Progenitor cell of endocrine pancreas (in vitro differentiated cells): ENCODE results near the gene APOC4. TPM values are rescaled to one million over a fixed set of nuclear protein-coding genes. Genes with fewer than 3 reads are reported as not detected.
A peak's percentile ranks its signal among the peaks of the same experiment; 100 is the strongest.

Source experiments
- DNase-seq: peaks from one replicate; pipeline ENCODE4 v3.0.0; 2021; ENCODE audit warnings: low spot score; ENCODE audit not compliant: unreplicated experiment
- H3K27ac Mint-ChIP-seq: 2 replicates; pipeline ENCODE4 v1.8.0; 2021; ENCODE audit warnings: mild to moderate bottlenecking, moderate library complexity, mixed read lengths
- H3K27me3 Mint-ChIP-seq: 2 replicates; pipeline ENCODE4 v1.8.0; 2021; ENCODE audit warnings: mixed read lengths
- H3K36me3 Mint-ChIP-seq: 2 replicates; pipeline ENCODE4 v1.8.0; 2022; ENCODE audit warnings: mixed read lengths; ENCODE audit not compliant: insufficient read depth
- H3K4me1 Mint-ChIP-seq: 2 replicates; pipeline ENCODE4 v1.8.0; 2021; ENCODE audit warnings: low read depth, mixed read lengths
- H3K4me3 Mint-ChIP-seq: 2 replicates; pipeline ENCODE4 v1.8.0; 2021; ENCODE audit warnings: low read depth, mild to moderate bottlenecking, moderate library complexity, mixed read lengths
- H3K9me3 Mint-ChIP-seq: 2 replicates; pipeline ENCODE4 v1.8.0; 2021; ENCODE audit warnings: low read depth, mixed read lengths
- CTCF ChIP-seq: fragments of 200-600 bp; sonication (generic); IDR thresholded peaks from one replicate; pipeline ENCODE4 v1.5.0; 2021; ENCODE audit warnings: antibody characterized with exemption, mild to moderate bottlenecking; ENCODE audit not compliant: unreplicated experiment
- total RNA-seq: library from RNA; stranded (reverse); gene quantifications from 2 replicates; pipeline ENCODE4 v1.2.1, GENCODE V29; 2021

The APOC4 gene
- total RNA-seq, 1 donor from 2014 or later, result not detected

DNA sequence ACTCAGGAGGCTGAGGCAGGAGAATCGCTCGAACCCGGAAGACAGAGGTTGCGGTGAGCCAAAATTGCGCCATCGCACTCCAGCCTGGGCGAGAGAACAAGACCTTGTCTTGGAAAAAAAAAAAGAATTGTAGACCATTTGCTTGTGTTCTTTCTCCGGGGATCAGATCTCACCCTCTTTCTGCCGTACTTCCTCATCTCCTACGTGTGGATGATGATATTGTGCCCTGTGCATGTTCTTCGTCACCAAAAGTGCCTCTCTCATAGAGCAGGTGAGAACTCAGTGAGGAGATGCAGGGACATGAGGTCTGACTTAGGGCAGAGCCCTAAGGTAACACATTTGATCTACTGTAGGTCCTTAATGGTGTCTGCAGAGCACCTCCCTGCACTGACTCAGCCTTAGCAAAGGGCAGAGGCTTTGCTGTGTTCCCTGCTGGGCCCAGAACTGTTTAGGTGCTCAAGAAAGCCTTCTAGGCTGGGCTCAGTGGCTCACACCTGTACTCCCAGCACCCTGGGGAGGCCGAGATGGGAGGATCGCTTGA lies 5.1 kb downstream of the APOC4 start:
- Mint-ChIP-seq H3K27ac (no peak overlapping the region), H3K36me3 (no peaks in the 10 kb centered on the region), H3K4me1 (peaks cover 2% of the 10 kb centered on the region), H3K4me3 (no peak overlapping the region), H3K27me3 (no peaks in the 10 kb centered on the region), H3K9me3 (no peaks in the 10 kb centered on the region)
- no peak for DNase-seq
- no peak for TF ChIP-seq CTCF

DNA sequence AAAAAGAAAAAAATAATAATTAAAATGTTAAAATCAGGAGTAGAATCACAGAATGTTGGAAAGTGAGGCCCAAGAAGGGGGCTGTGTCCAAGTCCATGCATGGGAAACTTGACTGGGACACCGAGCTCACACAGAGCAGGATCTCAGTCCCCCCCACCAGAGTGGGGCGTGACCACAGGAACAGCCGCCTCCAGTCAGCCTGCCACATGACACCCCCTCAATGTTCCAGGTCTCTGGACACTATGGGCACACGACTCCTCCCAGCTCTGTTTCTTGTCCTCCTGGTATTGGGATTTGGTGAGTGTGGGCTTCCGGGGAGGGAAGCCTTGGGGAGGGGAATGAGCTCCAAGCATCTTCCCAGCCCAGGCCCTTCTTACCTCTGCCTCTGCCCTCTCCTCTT lies 6.2 kb downstream of the APOC4 start:
- no peak for DNase-seq
- H3K27me3 Mint-ChIP-seq, result no peaks in the 10 kb centered on the region

GRCh38 chr19:44948763-44949374 lies 6.8 kb downstream of the APOC4 start:
- no peak for TF ChIP-seq CTCF

More for the DNA sequence above, 6.2 kb downstream of the APOC4 start:
- H3K36me3 Mint-ChIP-seq, result no peaks in the 10 kb centered on the region
- H3K4me1 Mint-ChIP-seq, result peaks cover 2% of the 10 kb centered on the region
- TF ChIP-seq CTCF, result no peak
- no peak overlapping the region for H3K4me3 Mint-ChIP-seq
- peak overlapping the region; percentile 29 for H3K27ac Mint-ChIP-seq
- H3K9me3 Mint-ChIP-seq, result no peaks in the 10 kb centered on the region

DNA sequence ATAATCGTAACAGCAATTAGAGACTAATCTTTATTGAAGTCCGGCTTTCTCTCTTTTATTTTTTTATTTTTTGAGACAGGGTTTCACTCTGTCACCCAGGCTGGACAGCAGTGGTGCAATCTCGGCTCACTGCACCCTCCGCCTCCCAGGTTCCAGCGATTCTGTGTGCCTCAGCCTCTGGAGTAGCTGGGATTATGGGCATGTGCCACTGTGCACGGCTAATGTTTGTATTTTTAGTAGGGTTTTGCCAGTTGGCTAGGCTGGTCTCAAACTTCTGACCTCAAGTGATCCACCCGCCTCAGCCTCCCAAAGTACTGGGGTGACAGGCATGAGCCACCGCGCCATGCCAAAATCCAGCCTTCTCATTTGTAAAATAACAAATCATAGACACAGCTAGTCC lies 7.5 kb downstream of the APOC4 start:
- TF ChIP-seq CTCF, result no peak
- no peak for DNase-seq
- no peaks in the 10 kb centered on the region for H3K36me3 Mint-ChIP-seq
- H3K4me3 Mint-ChIP-seq, result no peak overlapping the region
- H3K27me3 Mint-ChIP-seq, result no peaks in the 10 kb centered on the region
- no peaks in the 10 kb centered on the region for H3K9me3 Mint-ChIP-seq
- H3K27ac Mint-ChIP-seq, result no peak overlapping the region
- H3K4me1 Mint-ChIP-seq, result peaks cover 3% of the 10 kb centered on the region

More at GRCh38 chr19:44948763-44949374, 6.8 kb downstream of the APOC4 start:
- Mint-ChIP-seq H3K9me3 (no peaks in the 10 kb centered on the region), H3K27ac (no peak overlapping the region), H3K4me1 (peaks cover 2% of the 10 kb centered on the region), H3K4me3 (no peak overlapping the region), H3K36me3 (no peaks in the 10 kb centered on the region), H3K27me3 (no peaks in the 10 kb centered on the region)
- no peak for DNase-seq

- Mint-ChIP-seq H3K36me3 (no peaks in the 10 kb centered on the region), H3K27me3 (no peaks in the 10 kb centered on the region), H3K9me3 (no peaks in the 10 kb centered on the region), H3K4me1 (peaks cover 13% of the 10 kb centered on the region), H3K27ac (peak overlapping the region; percentile 86), H3K4me3 (peak overlapping the region; percentile 7)
- peak; percentile 51 for DNase-seq
- peak; percentile 96 for TF ChIP-seq CTCF
These were observed 9.4 kb downstream of the APOC4 start for GRCh38 chr19:44951179-44952159.
